GM23248 (cell line): ENCODE data around the gene KCNJ6.

Source experiments
- EZH2 ChIP-seq: fragments of 200-600 bp; sonication (generic); IDR thresholded peaks from 2 replicates; pipeline ENCODE4 v1.6.1; 2018; ENCODE audit warnings: antibody characterized with exemption, mild to moderate bottlenecking; ENCODE audit not compliant: insufficient read depth, poor library complexity, severe bottlenecking
- EZH2phosphoT487 ChIP-seq: fragments of 200-600 bp; sonication (generic); IDR thresholded peaks from 2 replicates; pipeline ENCODE4 v1.6.1; 2018; ENCODE audit warnings: antibody characterized with exemption, moderate library complexity, mild to moderate bottlenecking, low read depth; ENCODE audit not compliant: insufficient read depth

GRCh38 chr21:37665230-37666024 lies 250.8 kb downstream of the KCNJ6 start:
- TF ChIP-seq EZH2phosphoT487 (no peak), EZH2 (no peak)
